Measurements from ENCODE around the gene MCM9.
A peak's percentile ranks its signal among the peaks of the same experiment; 100 is the strongest.
"Not testable (repeated sequence)": the region's sequence is repeated elsewhere in the genome, so short reads cannot be mapped to it uniquely, and the experiment has no call there.

Gene MCM9

GRCh38 chr6:118892355-118892991 lies 42.5 kb downstream of the MCM9 start:
- DNase-seq = no peak

- no peak for DNase-seq
Observed at GRCh38 chr6:118890997-118891790, 43.8 kb downstream of the MCM9 start.

- DNase-seq = no peak
Observed at GRCh38 chr6:118889163-118889562, 45.8 kb downstream of the MCM9 start.

GRCh38 chr6:118886641-118887040 lies 48.3 kb downstream of the MCM9 start:
- DNase-seq = no peak

GRCh38 chr6:118882314-118882905 lies 52.5 kb downstream of the MCM9 start:
- no peak for DNase-seq

GRCh38 chr6:118881440-118882313 lies 53.3 kb downstream of the MCM9 start:
- DNase-seq = no peak

GRCh38 chr6:118877806-118878205 lies 57.2 kb downstream of the MCM9 start:
- DNase-seq = no peak

GRCh38 chr6:118876814-118877213 lies 58.1 kb downstream of the MCM9 start:
- DNase-seq = no peak

- no peak for DNase-seq
Observed at GRCh38 chr6:118876198-118876597, 58.8 kb downstream of the MCM9 start.

- DNase-seq = peak; percentile 48
Observed at GRCh38 chr6:118875672-118876071, 59.3 kb downstream of the MCM9 start.

GRCh38 chr6:118873239-118873638 lies 61.7 kb downstream of the MCM9 start:
- DNase-seq = no peak

- DNase-seq = no peak
Observed at GRCh38 chr6:118872726-118873125, 62.2 kb downstream of the MCM9 start.

- no peak for DNase-seq
Observed at GRCh38 chr6:118872318-118872717, 62.6 kb downstream of the MCM9 start.

GRCh38 chr6:118871331-118871730 lies 63.6 kb downstream of the MCM9 start:
- no peak for DNase-seq

GRCh38 chr6:118869894-118870589 lies 64.9 kb downstream of the MCM9 start:
- DNase-seq = no peak

GRCh38 chr6:118869350-118869749 lies 65.6 kb downstream of the MCM9 start:
- DNase-seq = no peak

- DNase-seq = not testable (repeated sequence)
Observed at GRCh38 chr6:118868901-118869300, 66.1 kb downstream of the MCM9 start.

- DNase-seq = no peak
Observed at GRCh38 chr6:118867181-118867580, 67.8 kb downstream of the MCM9 start.

GRCh38 chr6:118865100-118865391 lies 69.9 kb downstream of the MCM9 start:
- DNase-seq = no peak

GRCh38 chr6:118864341-118865099 lies 70.4 kb downstream of the MCM9 start:
- DNase-seq = no peak

- DNase-seq = no peak
Observed at GRCh38 chr6:118862443-118862842, 72.5 kb downstream of the MCM9 start.

- no peak for DNase-seq
Observed at GRCh38 chr6:118860880-118861279, 74.1 kb downstream of the MCM9 start.

All from NCI-H345 (cell line).